ENCODE data around the gene SLC35D1. TPM values are rescaled to one million over a fixed set of nuclear protein-coding genes. Genes with fewer than 3 reads are reported as not detected.

SLC35D1 gene
- total RNA-seq, 1 experiment from 2014 or later = 3.8 TPM

DNA sequence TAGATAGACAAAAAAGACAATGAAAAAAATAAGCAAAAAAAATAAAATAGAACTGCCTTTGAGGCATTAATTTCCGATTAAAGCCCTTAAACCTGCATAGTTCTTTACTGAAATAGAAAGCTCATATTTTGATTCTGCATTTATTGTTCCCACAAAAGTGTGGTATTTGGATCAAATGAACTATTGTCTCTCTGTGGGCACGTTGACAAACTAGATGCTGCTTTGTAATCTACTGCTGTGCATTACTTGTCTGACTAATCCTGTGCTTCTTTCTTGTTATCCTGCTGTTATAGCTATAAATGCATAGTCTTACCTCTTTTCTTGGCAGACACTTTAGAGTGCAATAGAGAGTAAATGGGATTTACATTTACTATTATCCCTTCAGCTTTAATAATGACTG is 31.4 kb upstream of the SLC35D1 start:
- Histone ChIP-seq H3K27me3 (ENCODE audit: insufficient read depth, low read length) (no peaks in the 10 kb centered on the region), H3K14ac (ENCODE audit: insufficient read depth, low read length) (no peak overlapping the region)
- TF ChIP-seq, protein P1, sequence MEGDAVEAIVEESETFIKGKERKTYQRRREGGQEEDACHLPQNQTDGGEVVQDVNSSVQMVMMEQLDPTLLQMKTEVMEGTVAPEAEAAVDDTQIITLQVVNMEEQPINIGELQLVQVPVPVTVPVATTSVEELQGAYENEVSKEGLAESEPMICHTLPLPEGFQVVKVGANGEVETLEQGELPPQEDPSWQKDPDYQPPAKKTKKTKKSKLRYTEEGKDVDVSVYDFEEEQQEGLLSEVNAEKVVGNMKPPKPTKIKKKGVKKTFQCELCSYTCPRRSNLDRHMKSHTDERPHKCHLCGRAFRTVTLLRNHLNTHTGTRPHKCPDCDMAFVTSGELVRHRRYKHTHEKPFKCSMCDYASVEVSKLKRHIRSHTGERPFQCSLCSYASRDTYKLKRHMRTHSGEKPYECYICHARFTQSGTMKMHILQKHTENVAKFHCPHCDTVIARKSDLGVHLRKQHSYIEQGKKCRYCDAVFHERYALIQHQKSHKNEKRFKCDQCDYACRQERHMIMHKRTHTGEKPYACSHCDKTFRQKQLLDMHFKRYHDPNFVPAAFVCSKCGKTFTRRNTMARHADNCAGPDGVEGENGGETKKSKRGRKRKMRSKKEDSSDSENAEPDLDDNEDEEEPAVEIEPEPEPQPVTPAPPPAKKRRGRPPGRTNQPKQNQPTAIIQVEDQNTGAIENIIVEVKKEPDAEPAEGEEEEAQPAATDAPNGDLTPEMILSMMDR (conservative IDR thresholded peaks at IDR 0.05) = no peak

More for the DNA sequence above, 31.4 kb upstream of the SLC35D1 start:
- Mint-ChIP-seq H3K4me3 (no peak overlapping the region), H3K27ac (no peak overlapping the region), H3K9me3 (peaks cover 3 to 4% of the 10 kb centered on the region in 2 experiments; a peak in 3 of 5 replicates), H3K27me3 (ENCODE audit: low read depth) (no peaks in the 10 kb centered on the region; the same call in 1 of the 2 replicates), H3K4me1 (peaks cover 0 to 4% of the 10 kb centered on the region in 2 experiments; a peak in 2 of 4 replicates), H3K36me3 (ENCODE audit: insufficient read depth in 1 of 3, low read depth in 3 of 3) (peaks cover 0 to 4% (median 0%) of the 10 kb centered on the region in 3 experiments; a peak in 1 of 7 replicates)
- Histone ChIP-seq H2AFZ (ENCODE audit: low read length) (no peak overlapping the region), H2BK20ac (ENCODE audit: low read depth, low read length, poor library complexity, severe bottlenecking) (no peak overlapping the region), H2BK12ac (ENCODE audit: insufficient read length, low read depth, low read length) (no peak overlapping the region), H4K91ac (ENCODE audit: insufficient read length, low read depth, low read length) (no peak overlapping the region), H3K9me3 (ENCODE audit: control insufficient read depth, low read depth, low read length) (no peaks in the 10 kb centered on the region), H4K5ac (ENCODE audit: insufficient read length, low read depth, low read length) (no peak overlapping the region), H4K20me1 (ENCODE audit: control insufficient read depth, insufficient read depth, insufficient read length) (no peaks in the 10 kb centered on the region), H3K4ac (ENCODE audit: low read depth, low read length) (no peak overlapping the region), H3K4me1 (ENCODE audit: insufficient read depth, low read length) (no peaks in the 10 kb centered on the region), H3K27ac (ENCODE audit: insufficient read length, low read depth, low read length) (no peak overlapping the region), H2AK5ac (ENCODE audit: insufficient read length, low read length) (no peak overlapping the region), H3K79me1 (ENCODE audit: insufficient read depth, low read depth, low read length, poor library complexity, severe bottlenecking) (no peaks in the 10 kb centered on the region), H3K9ac (ENCODE audit: extremely low read depth, insufficient read length, low read length) (no peak overlapping the region), H4K8ac (replicated peaks; ENCODE audit: insufficient read length, low read depth, low read length) (no peak overlapping the region), H3K56ac (ENCODE audit: insufficient read length, low read depth, low read length) (no peak overlapping the region), H3K23me2 (ENCODE audit: insufficient read length, low read depth, low read length, poor library complexity, severe bottlenecking) (no peaks in the 10 kb centered on the region), H2BK120ac (ENCODE audit: low read depth, low read length, poor library complexity, severe bottlenecking) (no peak overlapping the region), H3K4me2 (ENCODE audit: insufficient read depth, insufficient read length, low read length) (no peak overlapping the region), H2BK15ac (ENCODE audit: low read depth, low read length) (no peak overlapping the region), H3T11ph (ENCODE audit: low read length) (no peak overlapping the region), H2BK5ac (ENCODE audit: insufficient read length, low read length) (no peak overlapping the region), H3K79me2 (ENCODE audit: insufficient read depth, low read length) (no peaks in the 10 kb centered on the region), H3K23ac (ENCODE audit: insufficient read length, low read depth, low read length) (no peak overlapping the region), H3K18ac (ENCODE audit: insufficient read length, low read depth, low read length) (no peak overlapping the region)
- WGBS (ENCODE audit: extremely low coverage, insufficient read length, low lambda C conversion rate) = no CpG with 5 or more reads among the region's 2 CpGs
- DNase-seq = no peak
